ENCODE data around the gene RCAN3.
A peak's percentile ranks its signal among the peaks of the same experiment; 100 is the strongest.

RCAN3 gene

GRCh38 chr1:24575905-24576587 is 73.4 kb downstream of the RCAN3 start:
- TF ChIP-seq CTCF (conservative IDR thresholded peaks at IDR 0.05), result no peak
- no peak overlapping the region for H3K27ac ChIP-seq

- H3K27ac ChIP-seq, result no peak overlapping the region
- TF ChIP-seq CTCF (conservative IDR thresholded peaks at IDR 0.05), result no peak
These were observed 76.2 kb downstream of the RCAN3 start for GRCh38 chr1:24578846-24579245.

GRCh38 chr1:24580756-24581155 is 78.1 kb downstream of the RCAN3 start:
- H3K27ac ChIP-seq, result no peak overlapping the region
- TF ChIP-seq CTCF (conservative IDR thresholded peaks at IDR 0.05), result no peak

- no peak for TF ChIP-seq CTCF (conservative IDR thresholded peaks at IDR 0.05)
- H3K27ac ChIP-seq, result no peak overlapping the region
These were observed 81.6 kb downstream of the RCAN3 start for GRCh38 chr1:24584171-24584647.

GRCh38 chr1:24586119-24586518 is 83.5 kb downstream of the RCAN3 start:
- TF ChIP-seq CTCF (conservative IDR thresholded peaks at IDR 0.05), result no peak

GRCh38 chr1:24586970-24587820 is 84.6 kb downstream of the RCAN3 start:
- H3K27ac ChIP-seq, result no peak overlapping the region
- peak; percentile 82 for TF ChIP-seq CTCF (conservative IDR thresholded peaks at IDR 0.05)

More at GRCh38 chr1:24586119-24586518, 83.5 kb downstream of the RCAN3 start:
- no peak overlapping the region for H3K27ac ChIP-seq

- no peak overlapping the region for H3K27ac ChIP-seq
- no peak for TF ChIP-seq CTCF (conservative IDR thresholded peaks at IDR 0.05)
These were observed 85.9 kb downstream of the RCAN3 start for GRCh38 chr1:24588573-24588972.

Measured in VCaP (cell line).